Activated CD4-positive, alpha-beta T cell treated with anti-CD3 and anti-CD28 coated beads, Interleukin-2, amount 10 ng/mL, durations not matched to agents 7 days and 5 days (primary cell): ENCODE results near the gene ZMYM5. TPM values are rescaled to one million over a fixed set of nuclear protein-coding genes. Genes with fewer than 3 reads are reported as not detected.
"Not testable (repeated sequence)": the region's sequence is repeated elsewhere in the genome, so short reads cannot be mapped to it uniquely, and the experiment has no call there.

Source experiments
- CTCF ChIA-PET: fragments of 350-600 bp; sonication (Branson Sonifier 250); formaldehyde crosslinking; loops from one replicate; lab custom pipeline; 2021; ENCODE audit warnings: antibody characterized with exemption; lab: Charles Lee
- POLR2A ChIA-PET: fragments of 350-600 bp; sonication (Branson Sonifier 250); formaldehyde crosslinking; loops from one replicate; lab custom pipeline; 2021; ENCODE audit warnings: antibody characterized with exemption; lab: Charles Lee
- DNase-seq: peaks from one replicate; pipeline ENCODE4 v3.0.0-alpha.2; 2020
- H3K27ac Mint-ChIP-seq: one replicate; pipeline ENCODE4 v1.8.0; 2021; ENCODE audit warnings: mild to moderate bottlenecking, moderate library complexity, mixed read lengths
- H3K27me3 Mint-ChIP-seq: one replicate; pipeline ENCODE4 v1.8.0; 2021; ENCODE audit warnings: mixed read lengths
- H3K36me3 Mint-ChIP-seq: one replicate; pipeline ENCODE4 v1.8.0; 2021; ENCODE audit warnings: low read depth, mixed read lengths
- H3K4me1 Mint-ChIP-seq: one replicate; pipeline ENCODE4 v1.8.0; 2021; ENCODE audit warnings: mixed read lengths
- H3K4me3 Mint-ChIP-seq: one replicate; pipeline ENCODE4 v1.8.0; 2021; ENCODE audit warnings: mild to moderate bottlenecking, moderate library complexity, mixed read lengths
- H3K9me3 Mint-ChIP-seq: one replicate; pipeline ENCODE4 v1.8.0; 2021; ENCODE audit warnings: mixed read lengths
- total RNA-seq, 2 experiments: library from RNA; stranded (reverse); gene quantifications; one replicate each; pipeline ENCODE4 v1.2.3, GENCODE V29; 2021

The ZMYM5 gene
- total RNA-seq, result 10 to 100 TPM; 12.6 to 14.5 TPM

DNA sequence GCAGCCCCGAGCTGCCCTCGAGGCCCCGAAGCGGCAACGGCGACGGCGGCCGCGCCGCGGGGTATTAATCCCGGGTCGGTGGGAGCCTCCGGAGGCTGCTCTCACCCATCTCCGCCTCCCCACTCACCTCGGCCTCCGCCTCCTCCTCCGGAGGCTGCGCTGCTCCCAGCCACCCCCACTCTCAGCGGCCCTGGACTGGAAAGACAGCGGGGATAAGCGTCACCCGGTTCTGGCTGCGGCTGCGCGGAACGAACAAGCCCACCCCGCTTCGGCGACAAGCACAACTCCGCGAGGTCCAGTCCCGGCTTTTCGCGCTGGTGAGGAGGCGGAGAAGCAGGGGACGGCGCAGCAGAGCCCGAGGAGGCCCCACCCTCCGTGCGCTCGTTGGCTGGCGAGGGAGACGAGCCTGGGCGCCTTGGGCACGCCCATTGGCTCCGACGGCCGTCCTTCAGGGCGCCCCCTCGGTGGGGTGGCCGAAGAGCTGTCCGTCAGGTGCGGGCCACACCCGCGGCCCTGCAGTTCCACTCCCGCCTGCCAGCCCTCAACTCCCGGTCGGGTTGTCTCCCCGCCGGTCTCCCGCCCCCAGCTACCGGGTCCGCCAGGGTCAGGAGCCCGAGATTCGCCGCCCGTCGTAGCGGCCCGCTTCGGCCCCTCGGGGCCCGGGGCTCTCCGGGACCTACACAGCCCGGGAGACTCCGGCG, at the start of gene ZMYM5:
ZMYM5 (minus strand) TSS at position 327 of the 701 bp plus-strand sequence. CDS start 11,469 bp downstream, outside the sequence.
- H3K27ac Mint-ChIP-seq, result peak within 1 kb of the TSS; percentile 99
- H3K9me3 Mint-ChIP-seq, result no peaks in the 10 kb centered on the region
- peaks cover 22% of the 10 kb centered on the region for H3K36me3 Mint-ChIP-seq

GRCh38 chr13:19910336-19911072, 47.1 kb upstream of the ZMYM5 start:
- no peak overlapping the region for H3K27ac Mint-ChIP-seq
- CTCF ChIA-PET, result interaction anchor here (0.6 to 0.9 kb wide), 3 partner anchors 24 to 93 kb away, joined by 3 to 5 read pairs (median 3); no protein-coding TSS in a partner anchor

More for the DNA sequence above, at the start of gene ZMYM5:
- Mint-ChIP-seq H3K27me3 (no peaks in the 10 kb centered on the region), H3K4me1 (peaks cover 38% of the 10 kb centered on the region), H3K4me3 (peak within 1 kb of the TSS; percentile 95)
- POLR2A ChIA-PET, result interaction anchor here (0.6 to 1.0 kb wide), 3 partner anchors 92 to 116 kb away, joined by 3 to 4 read pairs (median 4); no protein-coding TSS in a partner anchor
- peak; percentile 96 for DNase-seq
- CTCF ChIA-PET, result interaction anchor here (0.9 to 2.0 kb wide), 8 partner anchors 11 to 93 kb away, joined by 3 to 6 read pairs (median 4); partner anchors contain the start of gene PSPC1

GRCh38 chr13:19908350-19908986, 45.0 kb upstream of the ZMYM5 start:
- no peak for DNase-seq
- ChIA-PET CTCF (no interaction called here), POLR2A (no interaction called here)
- no peaks in the 10 kb centered on the region for H3K4me1 Mint-ChIP-seq
- H3K9me3 Mint-ChIP-seq, result no peaks in the 10 kb centered on the region
- no peaks in the 10 kb centered on the region for H3K36me3 Mint-ChIP-seq
- H3K4me3 Mint-ChIP-seq, result no peak overlapping the region
- no peaks in the 10 kb centered on the region for H3K27me3 Mint-ChIP-seq
- H3K27ac Mint-ChIP-seq, result no peak overlapping the region

More at GRCh38 chr13:19910336-19911072, 47.1 kb upstream of the ZMYM5 start:
- no peaks in the 10 kb centered on the region for H3K9me3 Mint-ChIP-seq
- no peak overlapping the region for H3K4me3 Mint-ChIP-seq
- POLR2A ChIA-PET, result interaction anchor here (0.6 kb wide), 1 partner anchor 164 kb away, joined by 5 read pairs; no protein-coding TSS in a partner anchor
- DNase-seq, result no peak
- no peaks in the 10 kb centered on the region for H3K4me1 Mint-ChIP-seq
- H3K36me3 Mint-ChIP-seq, result no peaks in the 10 kb centered on the region
- H3K27me3 Mint-ChIP-seq, result no peaks in the 10 kb centered on the region

DNA sequence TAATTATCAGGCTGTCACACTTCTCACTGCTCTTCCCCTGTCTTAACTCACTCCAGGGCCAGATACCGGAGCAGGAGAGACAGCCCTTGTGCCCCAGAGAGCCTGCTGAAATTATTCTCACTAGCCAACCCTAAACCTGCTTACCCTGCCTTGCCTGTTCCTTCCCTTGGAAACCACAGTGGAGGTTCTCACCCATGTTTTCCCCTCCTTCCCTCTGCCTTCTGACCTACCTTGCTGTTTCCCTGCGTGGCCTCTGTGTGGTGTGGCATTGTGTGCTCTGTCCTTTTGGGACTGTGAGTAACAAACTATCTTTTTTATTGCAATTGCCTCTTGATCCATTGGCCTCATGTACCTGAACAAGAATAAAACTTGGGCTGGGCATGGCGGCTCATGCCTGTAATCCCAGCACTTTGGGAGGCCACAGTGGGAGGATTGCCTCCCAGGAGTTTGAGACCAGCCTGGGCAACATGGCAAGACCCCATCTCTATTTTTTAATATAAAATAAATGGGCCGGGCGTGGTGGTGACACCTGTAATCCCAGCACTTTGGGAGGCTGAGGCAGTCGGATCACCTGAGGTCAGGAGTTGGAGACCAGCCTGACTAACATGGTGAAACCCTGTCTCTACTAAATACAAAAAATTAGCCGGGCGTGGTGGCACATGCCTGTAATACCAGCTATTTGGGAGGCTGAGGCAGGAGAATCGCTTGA, 42.2 kb upstream of the ZMYM5 start:
- POLR2A ChIA-PET, H3K4me1 Mint-ChIP-seq, H3K4me3 Mint-ChIP-seq, H3K9me3 Mint-ChIP-seq, H3K36me3 Mint-ChIP-seq, H3K27me3 Mint-ChIP-seq, DNase-seq, H3K27ac Mint-ChIP-seq, CTCF ChIA-PET: not testable (repeated sequence)

DNA sequence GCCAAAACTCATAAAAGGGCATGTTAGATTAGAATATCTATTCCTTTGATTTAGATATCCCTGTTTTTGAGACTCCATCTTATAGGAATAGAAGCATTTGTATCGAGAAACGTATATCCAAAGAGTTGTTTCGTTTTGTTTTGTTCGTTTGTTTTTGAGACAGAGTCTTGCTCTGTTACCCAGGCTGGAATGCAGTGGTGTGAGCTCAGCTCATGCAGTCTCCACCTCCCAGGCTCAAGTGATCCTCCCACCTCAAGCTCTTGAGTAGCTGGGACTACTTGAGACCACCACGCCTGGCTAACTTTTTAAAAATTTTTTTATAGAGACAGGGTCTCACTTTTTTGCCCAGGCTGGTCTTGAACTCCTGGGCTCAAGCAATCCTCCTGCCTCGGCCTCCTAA, 26.6 kb upstream of the ZMYM5 start:
- POLR2A ChIA-PET, result no interaction called here
- no peak overlapping the region for H3K27ac Mint-ChIP-seq
- H3K4me1 Mint-ChIP-seq, result no peaks in the 10 kb centered on the region
- H3K4me3 Mint-ChIP-seq, result no peak overlapping the region
- no peaks in the 10 kb centered on the region for H3K9me3 Mint-ChIP-seq
- H3K27me3 Mint-ChIP-seq, result no peaks in the 10 kb centered on the region
- CTCF ChIA-PET, result no interaction called here
- H3K36me3 Mint-ChIP-seq, result no peaks in the 10 kb centered on the region
- DNase-seq, result no peak

- H3K4me3 Mint-ChIP-seq, result no peak overlapping the region
- no peaks in the 10 kb centered on the region for H3K4me1 Mint-ChIP-seq
- no peaks in the 10 kb centered on the region for H3K9me3 Mint-ChIP-seq
- H3K27me3 Mint-ChIP-seq, result no peaks in the 10 kb centered on the region
- no peaks in the 10 kb centered on the region for H3K36me3 Mint-ChIP-seq
- no peak for DNase-seq
- POLR2A ChIA-PET, result no interaction called here
- CTCF ChIA-PET, result no interaction called here
- H3K27ac Mint-ChIP-seq, result no peak overlapping the region
Observed at GRCh38 chr13:19888799-19889198, 25.4 kb upstream of the ZMYM5 start.

DNA sequence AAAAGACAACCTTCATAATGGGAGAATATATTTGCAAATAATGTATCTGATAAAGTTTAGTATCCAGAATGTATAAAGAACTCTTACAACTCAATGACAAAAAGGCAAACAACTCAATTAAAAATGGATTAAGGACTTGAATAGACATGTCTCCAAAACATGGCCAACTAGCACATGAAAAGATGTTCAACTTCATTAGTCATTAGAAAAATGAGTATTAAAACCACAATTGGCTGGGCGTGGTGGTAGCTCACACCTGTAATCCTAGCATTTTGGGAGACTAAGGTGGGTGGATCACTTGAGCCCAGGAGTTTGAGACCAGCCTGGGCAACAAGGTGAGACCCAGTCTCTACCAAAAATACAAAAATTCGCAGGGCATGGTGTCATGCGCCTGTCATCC, 18.8 kb upstream of the ZMYM5 start:
- POLR2A ChIA-PET, result no interaction called here
- no peaks in the 10 kb centered on the region for H3K27me3 Mint-ChIP-seq
- no peak for DNase-seq
- no peaks in the 10 kb centered on the region for H3K36me3 Mint-ChIP-seq
- H3K27ac Mint-ChIP-seq, result no peak overlapping the region
- no peak overlapping the region for H3K4me3 Mint-ChIP-seq
- CTCF ChIA-PET, result interaction anchor here (0.6 kb wide), 1 partner anchor 454 kb away, joined by 5 read pairs; no protein-coding TSS in a partner anchor
- H3K9me3 Mint-ChIP-seq, result no peaks in the 10 kb centered on the region
- no peaks in the 10 kb centered on the region for H3K4me1 Mint-ChIP-seq

DNA sequence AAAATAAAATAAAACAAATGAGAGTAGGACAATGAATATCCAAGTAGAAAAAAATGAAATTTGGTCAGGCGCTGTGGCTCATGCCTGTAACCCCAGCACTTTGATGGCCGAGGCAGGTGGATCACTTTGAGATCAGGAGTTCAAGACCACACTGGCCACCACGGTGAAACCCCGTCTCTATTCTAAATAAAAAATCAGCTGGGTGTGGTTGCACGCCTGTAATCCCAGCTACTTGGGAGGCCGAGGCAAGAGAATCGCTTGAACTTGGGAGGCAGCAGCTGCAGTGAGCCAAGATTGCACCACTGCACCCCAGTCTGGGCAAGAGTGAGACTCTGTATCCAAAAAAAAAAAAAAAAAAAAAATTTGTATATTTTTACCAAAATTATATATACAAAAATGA, 18.2 kb upstream of the ZMYM5 start:
- no peaks in the 10 kb centered on the region for H3K9me3 Mint-ChIP-seq
- no peak overlapping the region for H3K27ac Mint-ChIP-seq
- H3K4me1 Mint-ChIP-seq, result no peaks in the 10 kb centered on the region
- H3K27me3 Mint-ChIP-seq, result no peaks in the 10 kb centered on the region
- no peaks in the 10 kb centered on the region for H3K36me3 Mint-ChIP-seq
- no peak for DNase-seq
- CTCF ChIA-PET, result interaction anchor here (0.6 kb wide), 1 partner anchor 454 kb away, joined by 5 read pairs; no protein-coding TSS in a partner anchor
- POLR2A ChIA-PET, result no interaction called here
- H3K4me3 Mint-ChIP-seq, result no peak overlapping the region

DNA sequence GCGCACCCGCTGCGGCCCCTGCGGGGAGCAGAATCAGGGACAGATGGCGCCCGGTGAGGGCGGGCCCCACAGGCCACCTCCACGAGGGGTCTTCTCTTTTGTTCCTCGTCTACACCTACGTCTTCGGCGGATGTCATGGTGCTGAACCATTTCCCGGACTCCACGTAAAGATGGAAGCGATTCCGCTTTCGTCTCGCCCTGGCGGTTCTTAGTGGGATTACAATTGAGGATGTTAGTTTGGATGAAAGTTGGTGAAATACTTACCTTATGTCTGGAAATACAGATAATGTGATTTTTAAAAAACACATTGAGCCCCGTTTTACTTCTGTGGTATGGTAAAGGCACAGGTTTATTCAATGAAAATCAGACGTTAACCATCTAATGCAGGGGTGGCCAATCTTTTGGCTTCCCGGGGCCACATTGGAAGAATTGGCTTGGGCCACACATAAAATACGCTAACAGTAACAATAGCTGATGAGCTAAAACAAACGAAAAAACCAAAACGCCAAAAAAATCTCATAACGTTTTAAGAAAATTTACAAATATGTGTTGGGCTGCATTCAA, 1.4 kb upstream of the ZMYM5 start:
- Mint-ChIP-seq H3K27ac (peak overlapping the region; percentile 97), H3K4me1 (peaks cover 31% of the 10 kb centered on the region), H3K27me3 (no peaks in the 10 kb centered on the region), H3K9me3 (no peaks in the 10 kb centered on the region), H3K4me3 (peak overlapping the region; percentile 79), H3K36me3 (peaks cover 13% of the 10 kb centered on the region)
- CTCF ChIA-PET, result interaction anchor here (1.5 to 2.0 kb wide), 2 partner anchors 14 to 20 kb away, joined by 6 read pairs; no protein-coding TSS in a partner anchor
- POLR2A ChIA-PET, result no interaction called here
- DNase-seq, result peak; percentile 81

GRCh38 chr13:19864024-19864745, 736 bp upstream of the ZMYM5 start:
- ChIA-PET POLR2A (interaction anchor here (0.6 to 1.0 kb wide), 2 partner anchors 91 to 117 kb away, joined by 3 to 4 read pairs; no protein-coding TSS in a partner anchor), CTCF (interaction anchor here (0.9 to 2.0 kb wide), 8 partner anchors 10 to 92 kb away, joined by 3 to 6 read pairs (median 4); partner anchors contain the start of gene PSPC1)
- peaks cover 31% of the 10 kb centered on the region for H3K4me1 Mint-ChIP-seq
- H3K4me3 Mint-ChIP-seq, result peak overlapping the region; percentile 79
- H3K9me3 Mint-ChIP-seq, result no peaks in the 10 kb centered on the region
- H3K27me3 Mint-ChIP-seq, result no peaks in the 10 kb centered on the region
- H3K27ac Mint-ChIP-seq, result peak overlapping the region; percentile 97
- H3K36me3 Mint-ChIP-seq, result peaks cover 15% of the 10 kb centered on the region
- peak; percentile 53 for DNase-seq
